Motor neuron (in vitro differentiated cells): Measurements from ENCODE around the gene PCBP4. TPM values are rescaled to one million over a fixed set of nuclear protein-coding genes. Genes with fewer than 3 reads are reported as not detected.

Source experiments
- ATAC-seq, 8 experiments: fragments of 200-7000 bp; cut with Tn5 transposase; replicated peaks in 6 of 8; 2 replicates each; pipeline ENCODE4 v1.8.0; 2021; ENCODE audit warnings: mild to moderate bottlenecking in 8 of 8, moderate library complexity in 8 of 8
- H3K27ac ChIP-seq, 2 donors: fragments of 250-450 bp; sonication (Bioruptor Pico); 2 replicates each; pipeline ENCODE4 v1.9.0; 2021; ENCODE audit warnings: antibody characterized with exemption in 2 of 2, mild to moderate bottlenecking in 2 of 2, moderate library complexity in 1 of 2
- H3K4me1 ChIP-seq, 2 donors: fragments of 250-450 bp; sonication (Bioruptor Pico); replicated peaks in 1 of 2; 2 replicates each; pipeline ENCODE4 v1.6.1; 2021; ENCODE audit warnings: antibody characterized with exemption in 2 of 2, mild to moderate bottlenecking in 2 of 2, moderate library complexity in 1 of 2
- H3K4me3 ChIP-seq, 5 donors: fragments of 250-450 bp; sonication (Bioruptor Pico); 2 replicates each; pipeline ENCODE4 v1.9.0; 2021; ENCODE audit warnings: antibody characterized with exemption in 5 of 5, mild to moderate bottlenecking in 5 of 5, moderate library complexity in 4 of 5
- WGBS, 10 experiments: fragments of 450-650 bp; shearing (Covaris generic); methylation state at CpG; one replicate each; pipeline ENCODE4 v1.0.0; 2022; 5-methylcytosine and 5-hydroxymethylcytosine counted together
- in situ Hi-C, 9 experiments: fragments of 400-800 bp; cut with MboI; loops; one replicate each; pipeline ENCODE4 v1.15.0; 2021; ENCODE audit warnings: low sequenced_read_pairs in 9 of 9, low pct_unique_long_range_greater_than_20kb in 2 of 9; ENCODE audit not compliant: unreplicated experiment in 9 of 9
- total RNA-seq, 8 experiments: library from RNA; unstranded; fragments of 300-600 nt; gene quantifications; 2 replicates each; pipeline versions ENCODE4 v1.2.3 to v1.2.4, GENCODE V29; 2022

The PCBP4 gene
- total RNA-seq, 8 experiments from 2014 or later, result 10.6 to 338 (median 121) TPM

GRCh38 chr3:51975852-51976549 lies 8.7 kb upstream of the PCBP4 start:
- in situ Hi-C loops, result no loop called here
- peak overlapping the region; percentile 43 to 90 (median 70) for H3K4me3 ChIP-seq
- ATAC-seq, result peak in 6 of 8 experiments; percentile 4 to 59 (median 50)
- H3K27ac ChIP-seq, result peak overlapping the region; percentile 86 to 88
- WGBS, 10 experiments, result 8 to 100% (median 55%) methylated on average over 1 to 10 of the region's 46 CpGs; no CpG with 5 or more reads in 3 of the 10 experiments
- peaks cover 19 to 22% of the 10 kb centered on the region in 2 donors for H3K4me1 ChIP-seq

GRCh38 chr3:51974963-51975851 lies 8.0 kb upstream of the PCBP4 start, which contains the start of gene ABHD14A:
Gene ABHD14A (plus strand): TSS chr3:51975064. CDS start chr3:51975136, 72 bp downstream.
- 0 to 17% (median 5%) methylated on average over 1 to 21 of the region's 63 CpGs; no CpG with 5 or more reads in 1 of the 10 experiments for whole genome bisulfite sequencing, 10 experiments
- peaks cover 19 to 22% of the 10 kb centered on the region in 2 donors for H3K4me1 ChIP-seq
- in situ Hi-C loops, result no loop called here
- peak within 1 kb of the TSS; percentile 43 to 90 (median 70) for H3K4me3 ChIP-seq
- ATAC-seq, result peak; percentile 59 to 83 (median 78)
- H3K27ac ChIP-seq, result peak within 1 kb of the TSS; percentile 86 to 88

- in situ Hi-C loops, result no loop called here
- H3K4me3 ChIP-seq, result peak overlapping the region; percentile 43 to 90 (median 70)
- ATAC-seq, result peak; percentile 6 to 34 (median 18)
- peaks cover 20 to 22% of the 10 kb centered on the region in 2 donors for H3K4me1 ChIP-seq
- H3K27ac ChIP-seq, result peak overlapping the region; percentile 86 to 88
- WGBS, 10 experiments, result 0 to 30% (median 7%) methylated on average over 1 to 8 of the region's 30 CpGs; no CpG with 5 or more reads in 4 of the 10 experiments
These were observed 7.2 kb upstream of the PCBP4 start for GRCh38 chr3:51974277-51974962.

GRCh38 chr3:51971350-51971749 lies 4.1 kb upstream of the PCBP4 start:
- WGBS, 10 experiments, result 100% methylated on average over 1 to 3 of the region's 11 CpGs; no CpG with 5 or more reads in 7 of the 10 experiments
- no peak for ATAC-seq
- H3K4me1 ChIP-seq, result peaks cover 32 to 38% of the 10 kb centered on the region in 2 donors
- in situ Hi-C loops, result no loop called here
- no peak overlapping the region for H3K4me3 ChIP-seq
- H3K27ac ChIP-seq, result no peak overlapping the region

- in situ Hi-C loops, result no loop called here
- no peak for ATAC-seq
- Histone ChIP-seq H3K27ac (no peak overlapping the region), H3K4me3 (no peak overlapping the region), H3K4me1 (peaks cover 34 to 40% of the 10 kb centered on the region in 2 donors)
- WGBS, 10 experiments, result 50 to 100% (median 100%) methylated on average over 1 to 4 of the region's 6 CpGs; no CpG with 5 or more reads in 5 of the 10 experiments
These were observed 3.5 kb upstream of the PCBP4 start for GRCh38 chr3:51970606-51971300.

GRCh38 chr3:51969841-51970240 lies 2.6 kb upstream of the PCBP4 start:
- Histone ChIP-seq H3K4me3 (no peak overlapping the region), H3K27ac (peak overlapping the region in 1 of 2 donors; percentile 99), H3K4me1 (peaks cover 43 to 46% of the 10 kb centered on the region in 2 donors)
- in situ Hi-C loops, result no loop called here
- no CpG with 5 or more reads among the region's 4 CpGs for WGBS, 10 experiments
- no peak for ATAC-seq

GRCh38 chr3:51968883-51969678 lies 1.8 kb upstream of the PCBP4 start:
- Histone ChIP-seq H3K27ac (peak overlapping the region; percentile 97 to 99), H3K4me3 (peak overlapping the region in 4 of 5 donors; percentile 67 to 90 (median 84)), H3K4me1 (peaks cover 44 to 47% of the 10 kb centered on the region in 2 donors)
- WGBS, 10 experiments, result 79 to 100% (median 100%) methylated on average over 1 to 4 of the region's 6 CpGs; no CpG with 5 or more reads in 4 of the 10 experiments
- in situ Hi-C loops, result no loop called here
- ATAC-seq, result no peak

- Histone ChIP-seq H3K4me1 (peaks cover 45 to 48% of the 10 kb centered on the region in 2 donors), H3K4me3 (peak overlapping the region; percentile 67 to 90 (median 86)), H3K27ac (peak overlapping the region; percentile 97 to 99)
- no CpG with 5 or more reads among the region's 11 CpGs for WGBS, 10 experiments
- peak; percentile 8 to 72 (median 54) for ATAC-seq
- in situ Hi-C loops, result no loop called here
These were observed 1.0 kb upstream of the PCBP4 start for GRCh38 chr3:51968170-51968775.

GRCh38 chr3:51966922-51967383 lies 301 bp downstream of the PCBP4 start:
- in situ Hi-C loops, result no loop called here
- WGBS, 10 experiments, result 11% methylated on average over 4 of the region's 33 CpGs; no CpG with 5 or more reads in 9 of the 10 experiments
- Histone ChIP-seq H3K27ac (peak overlapping the region; percentile 97 to 99), H3K4me3 (peak overlapping the region; percentile 67 to 90 (median 86)), H3K4me1 (peaks cover 46 to 48% of the 10 kb centered on the region in 2 donors)
- peak; percentile 2 to 18 (median 11) for ATAC-seq

GRCh38 chr3:51966486-51966885 lies 768 bp downstream of the PCBP4 start:
- Histone ChIP-seq H3K4me3 (peak overlapping the region; percentile 67 to 90 (median 86)), H3K4me1 (peaks cover 46 to 48% of the 10 kb centered on the region in 2 donors), H3K27ac (peak overlapping the region; percentile 97 to 99)
- in situ Hi-C loops, result no loop called here
- no CpG with 5 or more reads among the region's 5 CpGs for WGBS, 10 experiments
- no peak for ATAC-seq

- Histone ChIP-seq H3K4me1 (peaks cover 46 to 48% of the 10 kb centered on the region in 2 donors), H3K27ac (peak overlapping the region; percentile 97 to 99), H3K4me3 (peak overlapping the region; percentile 67 to 90 (median 86))
- in situ Hi-C loops, result no loop called here
- 20% methylated on average over 1 of the region's 2 CpGs; no CpG with 5 or more reads in 9 of the 10 experiments for WGBS, 10 experiments
- ATAC-seq, result no peak
These were observed 1.2 kb downstream of the PCBP4 start for GRCh38 chr3:51966016-51966415.
